ENCODE results near the gene ATP10A. TPM values are rescaled to one million over a fixed set of nuclear protein-coding genes. Genes with fewer than 3 reads are reported as not detected.

The ATP10A gene
- total and polyA plus RNA-seq, 9 of the 15 experiments (the other 6 are each of a cell fraction or from before 2014, with no cell fraction given), result 0.09 TPM; not detected in 8

- TF ChIP-seq RAD51 (IDR thresholded peaks at IDR 0.05; ENCODE audit: borderline replicate concordance, low read depth), result no peak
These were observed 155.3 kb downstream of the ATP10A start (continued) for GRCh38 chr15:25707656-25708365.

GRCh38 chr15:25706176-25706955, 156.8 kb downstream of the ATP10A start:
- CTCF ChIA-PET (ENCODE audit: low intra/inter-chr PET ratio), result no interaction called here
- no TSS peak for BruUV-seq (replicated peaks)
- H3K4me1 ChIP-seq (replicated peaks in 1 of 2; ENCODE audit: control insufficient read depth in 2 of 2, insufficient read depth in 2 of 2, low read length in 2 of 2), result no peaks in the 10 kb centered on the region
- no peaks in the 10 kb centered on the region for H3K9me3 ChIP-seq (replicated peaks; ENCODE audit: control insufficient read depth, insufficient read depth, low read depth, low read length)
- ATAC-seq, result no peak
- POLR2A ChIA-PET, result interaction anchor here (0.6 kb wide), 1 partner anchor 83 kb away, joined by 3 read pairs; no protein-coding TSS in a partner anchor
- no peak for FAIRE-seq
- WGBS (ENCODE audit: insufficient coverage, low coverage, missing lambda C conversion rate), result 0% methylated on average over 19 of the region's 20 CpGs
- no peak overlapping the region for H3K4me3 ChIP-seq
- no peak overlapping the region for H2AFZ ChIP-seq (ENCODE audit: low read depth, low read length)
- no peak for DNase-seq (ENCODE audit: extremely low read depth in 1 of 4, low spot score in 3 of 4)
- H3K4me2 ChIP-seq (ENCODE audit: insufficient read depth, low read length), result no peak overlapping the region
- H3K9ac ChIP-seq (ENCODE audit: insufficient read depth in 1 of 2, low read depth in 2 of 2, low read length in 2 of 2), result no peak overlapping the region
- no peaks in the 10 kb centered on the region for H3K36me3 ChIP-seq (ENCODE audit: control insufficient read depth, insufficient read depth, low read length)
- no peak overlapping the region for H3K27ac ChIP-seq (ENCODE audit: extremely low read depth, low read depth, low read length)
- H3K79me2 ChIP-seq (ENCODE audit: control insufficient read depth, insufficient read depth, low read length), result no peaks in the 10 kb centered on the region
- no peaks in the 10 kb centered on the region for H3K9me1 ChIP-seq (ENCODE audit: control insufficient read depth, insufficient read depth, low read length)
- 0 out of 2 replicates have a peak, but pooled peaks cover 4% of the 10 kb centered on the region for H4K20me1 ChIP-seq (replicated peaks; ENCODE audit: control insufficient read depth, insufficient read depth, low read length)
- H3K27me3 ChIP-seq (ENCODE audit: control insufficient read depth in 2 of 2, insufficient read depth in 2 of 2, low read length in 2 of 2), result peaks cover 2 to 57% of the 10 kb centered on the region in 2 experiments; a peak in 4 of 5 replicates
- in situ Hi-C loops (cut with MboI) (no loop called here), intact Hi-C loops (cut with micrococcal nuclease) (no loop called here)
- TF ChIP-seq RBM25 (IDR thresholded peaks at IDR 0.05; ENCODE audit: low read depth, low read length, severe bottlenecking), result no peak
- TF ChIP-seq RREB1 (CRISPR knock-in tag; IDR thresholded peaks at IDR 0.05), result no peak
- no peak for TF ChIP-seq ZNF449 (CRISPR knock-in tag; IDR thresholded peaks at IDR 0.05)
- no peak for TF ChIP-seq ZNF354B (CRISPR knock-in tag; IDR thresholded peaks at IDR 0.05)
- no peak for TF ChIP-seq RAD51 (IDR thresholded peaks at IDR 0.05; ENCODE audit: borderline replicate concordance, low read depth)
- TF ChIP-seq ZNF551 (CRISPR knock-in tag; IDR thresholded peaks at IDR 0.05), result no peak
- no peak for TF ChIP-seq POLR2G (IDR thresholded peaks at IDR 0.05; ENCODE audit: low read depth, low read length)
- no peak for TF ChIP-seq THAP7 (CRISPR knock-in tag; IDR thresholded peaks at IDR 0.05)
- TF ChIP-seq MAX (CRISPR knock-in tag; IDR thresholded peaks at IDR 0.05), result no peak
